OCI-M2 (cell line): ENCODE measurements around the gene EXOC6.

ENCODE experiments used
- DNase-seq: peaks from one replicate; lab custom pipeline; 2025; ENCODE audit not compliant: unreplicated experiment; lab: John Stamatoyannopoulos, UW

EXOC6 gene

DNA sequence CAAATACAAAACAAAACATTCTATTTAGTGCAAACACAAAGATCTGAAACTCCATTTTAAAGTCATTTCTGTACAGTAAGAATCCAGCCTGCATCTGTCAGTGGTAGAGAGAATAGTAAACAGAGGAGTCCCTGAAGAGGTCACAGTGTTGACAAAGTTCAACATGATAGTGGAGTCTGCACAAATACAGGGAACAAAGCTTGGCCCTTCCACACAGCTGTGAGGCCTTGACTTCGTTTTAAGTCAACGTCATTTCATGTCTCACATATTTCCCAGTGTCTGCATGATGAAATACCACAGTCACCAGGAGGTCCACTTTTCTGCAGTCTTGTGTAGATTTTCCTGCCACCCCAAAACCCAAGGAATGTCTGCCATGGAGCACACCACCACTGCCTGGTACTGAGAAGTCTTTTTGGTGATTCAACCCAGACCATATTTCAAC is 258.3 kb downstream of the EXOC6 start:
- DNase-seq, result no peak
